Peyer's patch (tissue), 4 donors: Measurements from ENCODE around the gene DDX47. TPM values are rescaled to one million over a fixed set of nuclear protein-coding genes. Genes with fewer than 3 reads are reported as not detected.

Experiments
- DNase-seq, 3 donors: peaks; one replicate each; pipeline ENCODE4 v3.0.0-alpha.2; 2017 to 2019
- H3K27ac ChIP-seq, 4 donors: fragments of 200-600 bp; sonication (generic); one replicate each; pipeline ENCODE4 v1.5.1; 2016 to 2019
- H3K27me3 ChIP-seq, 2 donors: fragments of 200-600 bp; sonication (generic); one replicate each; pipeline ENCODE4 v1.5.1; 2019
- H3K36me3 ChIP-seq, 3 donors: fragments of 200-600 bp; sonication (generic); one replicate each; pipeline ENCODE4 v1.5.1; 2016 to 2019
- H3K4me1 ChIP-seq, 4 donors: fragments of 200-600 bp; sonication (generic); one replicate each; pipeline ENCODE4 v1.5.1; 2016 to 2019
- H3K4me3 ChIP-seq, 4 donors: fragments of 200-600 bp; sonication (generic); 1 replicate in 3 of 4; 2 replicates in 1 of 4; pipeline ENCODE4 v1.5.1; 2016 to 2019; ENCODE audit warnings: mild to moderate bottlenecking in 1 of 4
- H3K9me3 ChIP-seq, 4 donors: fragments of 200-600 bp; sonication (generic); one replicate each; pipeline ENCODE4 v1.5.1; 2016 to 2019; ENCODE audit warnings: mild to moderate bottlenecking in 1 of 4
- CTCF ChIP-seq, 6 experiments: fragments of 450-650 bp in 4 of 6; fragments of 200-600 bp in 2 of 6; sonication (generic) in 1 of 6; IDR thresholded peaks; one replicate each; pipeline ENCODE4 v1.5.1; 2017 to 2019; ENCODE audit warnings: antibody characterized with exemption in 6 of 6, mild to moderate bottlenecking in 3 of 6, moderate library complexity in 1 of 6
- POLR2A ChIP-seq, 2 donors: fragments of 450-650 bp; IDR thresholded peaks; one replicate each; pipeline ENCODE4 v1.5.1; 2017; ENCODE audit warnings: antibody characterized with exemption in 2 of 2, mild to moderate bottlenecking in 2 of 2, moderate library complexity in 2 of 2
- total RNA-seq, 4 donors: library from RNA; depleted of rRNA; stranded (reverse); fragments of >200 nt; gene quantifications; one replicate each; pipeline ENCODE4 v1.1.0, GENCODE V29; 2016

Gene DDX47
- 10 to 100 TPM; 23.5 to 39.9 (median 33.1) TPM for total RNA-seq

- H3K27ac ChIP-seq, result peak within 1 kb of the TSS; percentile 51 to 80 (median 60)
- peak; percentile 97 to 99 (median 98) for DNase-seq
- H3K4me1 ChIP-seq, result peaks cover 0 to 30% (median 10%) of the 10 kb centered on the region in 4 donors
- peak within 1 kb of the TSS; percentile 67 to 91 (median 76) for H3K4me3 ChIP-seq
- no peaks in the 10 kb centered on the region for H3K36me3 ChIP-seq
- no peaks in the 10 kb centered on the region for H3K27me3 ChIP-seq
- no peaks in the 10 kb centered on the region for H3K9me3 ChIP-seq
- TF ChIP-seq POLR2A (IDR thresholded peaks at IDR 0.05), result peak in 1 of 2 donors; percentile 43
- peak; percentile 92 to 99 (median 98) for TF ChIP-seq CTCF (IDR thresholded peaks at IDR 0.05)
Observed at GRCh38 chr12:12813120-12814101, at the start of gene DDX47. Gene DDX47, plus strand, starts transcription at chr12:12813346. Its CDS starts 22 bp downstream, at chr12:12813368.

DNA sequence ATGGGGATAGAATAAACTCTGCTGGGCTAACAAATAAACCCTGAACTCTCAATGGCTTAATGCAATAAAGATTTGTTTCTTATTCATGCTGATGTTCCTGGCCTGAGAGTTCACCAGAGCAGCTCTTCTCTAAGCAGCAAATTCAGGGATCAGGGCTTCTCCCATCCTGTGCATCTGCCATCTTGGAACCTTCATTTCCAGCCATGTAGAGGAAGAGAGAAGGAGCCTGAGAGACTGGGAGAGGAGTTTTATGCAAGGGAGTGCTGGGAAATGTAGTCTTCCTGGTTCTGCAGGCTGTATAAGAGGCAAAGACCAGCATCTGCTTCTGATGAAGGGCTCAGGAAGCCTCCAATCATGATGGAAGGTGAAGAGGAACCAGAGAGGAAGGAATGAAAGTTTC is 48.3 kb upstream of the DDX47 start:
- Histone ChIP-seq H3K36me3 (no peaks in the 10 kb centered on the region), H3K4me3 (no peak overlapping the region), H3K4me1 (no peaks in the 10 kb centered on the region), H3K27ac (no peak overlapping the region), H3K27me3 (no peaks in the 10 kb centered on the region), H3K9me3 (no peaks in the 10 kb centered on the region)
- DNase-seq, result no peak
- TF ChIP-seq POLR2A (IDR thresholded peaks at IDR 0.05) (no peak), CTCF (IDR thresholded peaks at IDR 0.05) (no peak)

GRCh38 chr12:12770262-12770661 is 42.9 kb upstream of the DDX47 start:
- Histone ChIP-seq H3K9me3 (no peaks in the 10 kb centered on the region), H3K27me3 (no peaks in the 10 kb centered on the region), H3K4me3 (no peak overlapping the region), H3K27ac (no peak overlapping the region), H3K36me3 (no peaks in the 10 kb centered on the region), H3K4me1 (no peaks in the 10 kb centered on the region)
- TF ChIP-seq POLR2A (IDR thresholded peaks at IDR 0.05), result no peak
- no peak for TF ChIP-seq CTCF (IDR thresholded peaks at IDR 0.05)
- DNase-seq, result no peak

DNA sequence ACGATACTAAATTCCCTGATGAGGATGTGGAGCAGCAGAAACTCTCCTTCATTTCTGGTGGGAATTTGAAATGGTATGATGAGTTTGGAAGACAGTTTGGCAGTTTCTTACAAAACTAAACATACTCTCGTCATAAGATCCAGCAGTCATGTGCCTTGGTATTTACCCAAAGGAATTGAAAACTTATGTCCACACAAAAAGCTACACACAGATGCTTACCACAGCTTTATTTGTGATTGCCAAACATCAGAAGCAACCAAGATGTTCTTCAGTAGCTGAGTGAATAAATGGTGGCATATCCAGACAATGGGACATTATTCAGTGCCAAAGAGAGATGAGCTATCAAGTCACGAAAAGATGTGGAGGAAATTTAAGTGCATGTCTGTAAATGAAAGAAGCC is 38.4 kb upstream of the DDX47 start:
- Histone ChIP-seq H3K9me3 (no peaks in the 10 kb centered on the region), H3K36me3 (no peaks in the 10 kb centered on the region), H3K27ac (no peak overlapping the region), H3K27me3 (no peaks in the 10 kb centered on the region), H3K4me3 (no peak overlapping the region), H3K4me1 (peaks cover 0 to 3% (median 0%) of the 10 kb centered on the region in 4 donors)
- DNase-seq, result no peak
- TF ChIP-seq CTCF (IDR thresholded peaks at IDR 0.05), result no peak
- no peak for TF ChIP-seq POLR2A (IDR thresholded peaks at IDR 0.05)

- peak in 1 of 3 donors; percentile 52 for DNase-seq
- H3K27ac ChIP-seq, result no peak overlapping the region
- H3K27me3 ChIP-seq, result no peaks in the 10 kb centered on the region
- TF ChIP-seq CTCF (IDR thresholded peaks at IDR 0.05) (no peak), POLR2A (IDR thresholded peaks at IDR 0.05) (no peak)
- H3K9me3 ChIP-seq, result no peaks in the 10 kb centered on the region
- peaks cover 0 to 10% (median 0%) of the 10 kb centered on the region in 4 donors for H3K4me1 ChIP-seq
- no peaks in the 10 kb centered on the region for H3K36me3 ChIP-seq
- H3K4me3 ChIP-seq, result no peak overlapping the region
Observed at GRCh38 chr12:12776261-12776660, 36.9 kb upstream of the DDX47 start.
